Ishikawa (cell line): ENCODE measurements around the gene DOK6.

Experiments
- CEBPB ChIP-seq: IDR thresholded peaks from 2 replicates; pipeline ENCODE4 v1.6.1; 2012
- REST ChIP-seq: IDR thresholded peaks from 2 replicates; pipeline ENCODE4 v1.6.1; 2012; ENCODE audit warnings: low read depth, mild to moderate bottlenecking
- USF1 ChIP-seq: IDR thresholded peaks from 2 replicates; pipeline ENCODE4 v1.6.1; 2012

GRCh38 chr18:69853051-69853450 lies 452.4 kb downstream of the DOK6 start:
- no peak for TF ChIP-seq REST
- no peak for TF ChIP-seq CEBPB
- TF ChIP-seq USF1: no peak
